Mucosa of rectum (tissue), 2 donors: ENCODE results near the gene FOXN3.

ENCODE experiments used
- H3K27ac ChIP-seq, 2 donors: one replicate each; pipeline ENCODE4 v1.7.0; 2013; ENCODE audit warnings: inconsistent platforms in 2 of 2, low read depth in 2 of 2, low read length in 2 of 2
- H3K27me3 ChIP-seq, 2 donors: one replicate each; pipeline ENCODE4 v1.7.0; 2013; ENCODE audit warnings: low read length in 2 of 2; ENCODE audit not compliant: control insufficient read depth in 2 of 2, insufficient read depth in 2 of 2
- H3K36me3 ChIP-seq, 2 donors: one replicate each; pipeline ENCODE4 v1.7.0; 2013; ENCODE audit warnings: low read length in 2 of 2; ENCODE audit not compliant: control insufficient read depth in 2 of 2, insufficient read depth in 2 of 2
- H3K4me1 ChIP-seq, 2 donors: one replicate each; pipeline ENCODE4 v1.7.0; 2013; ENCODE audit warnings: low read length in 2 of 2, mild to moderate bottlenecking in 1 of 2; ENCODE audit not compliant: control insufficient read depth in 2 of 2, insufficient read depth in 2 of 2
- H3K4me3 ChIP-seq, 2 donors: one replicate each; pipeline ENCODE4 v1.7.0; 2013; ENCODE audit warnings: low read length in 2 of 2
- H3K9ac ChIP-seq, 2 donors: one replicate each; pipeline ENCODE4 v1.7.0; 2013; ENCODE audit warnings: low read length in 2 of 2, low read depth in 1 of 2, mild to moderate bottlenecking in 1 of 2
- H3K9me3 ChIP-seq, 2 donors: one replicate each; pipeline ENCODE4 v1.7.0; 2013; ENCODE audit warnings: low read length in 2 of 2; ENCODE audit not compliant: control insufficient read depth in 2 of 2
- donor health status: healthy.
- donor health status: Normal muscosa, but diverticular disease.

The FOXN3 gene

GRCh38 chr14:89342049-89342448, 75.0 kb downstream of the FOXN3 start:
- Histone ChIP-seq H3K27me3 (no peaks in the 10 kb centered on the region), H3K9ac (no peak overlapping the region), H3K4me3 (no peak overlapping the region), H3K4me1 (peaks cover 5 to 12% of the 10 kb centered on the region in 2 donors), H3K9me3 (no peaks in the 10 kb centered on the region), H3K27ac (no peak overlapping the region), H3K36me3 (peaks cover 3% of the 10 kb centered on the region in 2 donors)

GRCh38 chr14:89340200-89341181, 76.5 kb downstream of the FOXN3 start:
- peak overlapping the region; percentile 14 to 27 for H3K27ac ChIP-seq
- peaks cover 8 to 12% of the 10 kb centered on the region in 2 donors for H3K4me1 ChIP-seq
- H3K9ac ChIP-seq: no peak overlapping the region
- peaks cover 3% of the 10 kb centered on the region in 2 donors for H3K36me3 ChIP-seq
- no peaks in the 10 kb centered on the region for H3K9me3 ChIP-seq
- H3K4me3 ChIP-seq: no peak overlapping the region
- no peaks in the 10 kb centered on the region for H3K27me3 ChIP-seq

- Histone ChIP-seq H3K9ac (no peak overlapping the region), H3K36me3 (peaks cover under 1 to 3% of the 10 kb centered on the region in 2 donors), H3K9me3 (no peaks in the 10 kb centered on the region), H3K27ac (peak overlapping the region in 1 of 2 donors; percentile 27), H3K27me3 (no peaks in the 10 kb centered on the region), H3K4me1 (peaks cover 8 to 12% of the 10 kb centered on the region in 2 donors), H3K4me3 (no peak overlapping the region)
Observed at GRCh38 chr14:89339579-89339978, 77.5 kb downstream of the FOXN3 start.

- H3K4me3 ChIP-seq: no peak overlapping the region
- no peaks in the 10 kb centered on the region for H3K9me3 ChIP-seq
- no peak overlapping the region for H3K27ac ChIP-seq
- peaks cover 0 to 3% of the 10 kb centered on the region in 2 donors for H3K36me3 ChIP-seq
- no peak overlapping the region for H3K9ac ChIP-seq
- H3K4me1 ChIP-seq: peaks cover 8 to 12% of the 10 kb centered on the region in 2 donors
- no peaks in the 10 kb centered on the region for H3K27me3 ChIP-seq
Observed at GRCh38 chr14:89339158-89339557, 77.9 kb downstream of the FOXN3 start.

- Histone ChIP-seq H3K4me3 (no peak overlapping the region), H3K27me3 (no peaks in the 10 kb centered on the region), H3K27ac (no peak overlapping the region), H3K9me3 (no peaks in the 10 kb centered on the region), H3K4me1 (peaks cover 8 to 12% of the 10 kb centered on the region in 2 donors), H3K36me3 (no peaks in the 10 kb centered on the region), H3K9ac (no peak overlapping the region)
Observed at GRCh38 chr14:89336338-89336737, 80.7 kb downstream of the FOXN3 start.

- Histone ChIP-seq H3K27ac (no peak overlapping the region), H3K9ac (no peak overlapping the region), H3K9me3 (no peaks in the 10 kb centered on the region), H3K36me3 (peaks cover 0 to 2% of the 10 kb centered on the region in 2 donors), H3K27me3 (no peaks in the 10 kb centered on the region), H3K4me1 (peaks cover 0 to 3% of the 10 kb centered on the region in 2 donors), H3K4me3 (no peak overlapping the region)
Observed at GRCh38 chr14:89332031-89332430, 85.0 kb downstream of the FOXN3 start.

- Histone ChIP-seq H3K27ac (no peak overlapping the region), H3K36me3 (peaks cover 0 to 4% of the 10 kb centered on the region in 2 donors), H3K9ac (no peak overlapping the region)
Observed at GRCh38 chr14:89331398-89331797, 85.6 kb downstream of the FOXN3 start.

GRCh38 chr14:89330236-89331002, 86.6 kb downstream of the FOXN3 start:
- Histone ChIP-seq H3K36me3 (peaks cover 3 to 7% of the 10 kb centered on the region in 2 donors), H3K9ac (no peak overlapping the region), H3K4me1 (no peaks in the 10 kb centered on the region), H3K27ac (peak overlapping the region in 1 of 2 donors; percentile 21), H3K4me3 (no peak overlapping the region), H3K27me3 (no peaks in the 10 kb centered on the region), H3K9me3 (no peaks in the 10 kb centered on the region)

More at GRCh38 chr14:89331398-89331797, 85.6 kb downstream of the FOXN3 start:
- no peaks in the 10 kb centered on the region for H3K27me3 ChIP-seq
- no peaks in the 10 kb centered on the region for H3K4me1 ChIP-seq
- H3K4me3 ChIP-seq: no peak overlapping the region
- H3K9me3 ChIP-seq: no peaks in the 10 kb centered on the region

- no peaks in the 10 kb centered on the region for H3K9me3 ChIP-seq
- H3K27me3 ChIP-seq: no peaks in the 10 kb centered on the region
- no peak overlapping the region for H3K9ac ChIP-seq
- H3K27ac ChIP-seq: no peak overlapping the region
- peaks cover 9 to 10% of the 10 kb centered on the region in 2 donors for H3K36me3 ChIP-seq
- H3K4me1 ChIP-seq: no peaks in the 10 kb centered on the region
- no peak overlapping the region for H3K4me3 ChIP-seq
Observed at GRCh38 chr14:89327771-89328212, 89.2 kb downstream of the FOXN3 start.

GRCh38 chr14:89325959-89326358, 91.1 kb downstream of the FOXN3 start:
- no peak overlapping the region for H3K9ac ChIP-seq
- no peaks in the 10 kb centered on the region for H3K4me1 ChIP-seq
- H3K27ac ChIP-seq: no peak overlapping the region
- H3K36me3 ChIP-seq: peaks cover 9 to 10% of the 10 kb centered on the region in 2 donors
- H3K27me3 ChIP-seq: no peaks in the 10 kb centered on the region
- H3K4me3 ChIP-seq: no peak overlapping the region
- no peaks in the 10 kb centered on the region for H3K9me3 ChIP-seq
